Endothelial cell (in vitro differentiated cells): Measurements from ENCODE around the gene CLEC1A. TPM values are rescaled to one million over a fixed set of nuclear protein-coding genes. Genes with fewer than 3 reads are reported as not detected.
"Not testable (repeated sequence)": the region's sequence is repeated elsewhere in the genome, so short reads cannot be mapped to it uniquely, and the experiment has no call there.

Experiments used
- DNase-seq: peaks from one replicate; pipeline ENCODE4 v3.0.0; 2021; ENCODE audit warnings: low spot score
- H3K27ac Mint-ChIP-seq: one replicate; pipeline ENCODE4 v1.8.0; 2021; ENCODE audit warnings: mixed read lengths, inconsistent platforms; ENCODE audit not compliant: unreplicated experiment
- H3K27me3 Mint-ChIP-seq: one replicate; pipeline ENCODE4 v1.8.0; 2021; ENCODE audit warnings: mild to moderate bottlenecking, moderate library complexity, mixed read lengths, inconsistent platforms; ENCODE audit not compliant: unreplicated experiment
- H3K36me3 Mint-ChIP-seq: one replicate; pipeline ENCODE4 v1.8.0; 2021; ENCODE audit warnings: mild to moderate bottlenecking, low read depth, mixed read lengths, inconsistent platforms; ENCODE audit not compliant: unreplicated experiment
- H3K4me1 Mint-ChIP-seq: one replicate; pipeline ENCODE4 v1.8.0; 2021; ENCODE audit warnings: mild to moderate bottlenecking, mixed read lengths, inconsistent platforms; ENCODE audit not compliant: unreplicated experiment
- H3K4me3 Mint-ChIP-seq: one replicate; pipeline ENCODE4 v1.8.0; 2021; ENCODE audit warnings: mild to moderate bottlenecking, mixed read lengths, inconsistent platforms; ENCODE audit not compliant: unreplicated experiment
- H3K9me3 Mint-ChIP-seq: one replicate; pipeline ENCODE4 v1.8.0; 2021; ENCODE audit warnings: mixed read lengths, inconsistent platforms; ENCODE audit not compliant: unreplicated experiment
- CTCF ChIP-seq: fragments of 200-600 bp; sonication (generic); IDR thresholded peaks from one replicate; pipeline ENCODE4 v1.5.0; 2021; ENCODE audit warnings: antibody characterized with exemption; ENCODE audit not compliant: unreplicated experiment
- total RNA-seq: library from RNA; stranded (reverse); fragmentation: NEBNext Ultra II Directional; extraction: Animal tissue kit (Norgen Biotek cat#: 25700); gene quantifications from one replicate; pipeline ENCODE4 v1.2.1, GENCODE V29; 2021; ENCODE audit not compliant: unreplicated experiment

CLEC1A gene
- total RNA-seq, 1 donor from 2014 or later, result 29.3 TPM

DNA sequence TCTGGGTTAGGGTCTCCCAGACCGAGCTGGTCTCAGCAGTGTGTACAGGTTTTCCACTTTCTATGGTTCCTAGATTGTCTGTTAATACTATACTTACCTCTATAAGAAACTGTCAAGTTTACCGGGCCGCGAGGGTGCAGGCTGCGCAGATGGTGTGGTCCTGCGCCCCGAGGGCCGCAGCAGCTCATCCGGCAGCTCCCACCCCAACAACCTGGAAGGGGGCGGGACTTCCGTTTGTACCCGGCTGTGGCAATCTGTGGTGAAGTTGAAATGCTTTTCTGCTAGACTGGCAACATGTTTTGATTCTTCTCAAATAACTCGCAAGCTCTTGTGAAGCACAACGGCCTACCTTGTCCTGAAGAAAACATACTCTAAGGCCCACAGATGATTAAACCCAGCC is 68.3 kb downstream of the CLEC1A start, which contains the start of gene CLEC9A:
CLEC9A (plus strand) TSS at position 237 of the 400 bp plus-strand sequence. CDS start 22,006 bp downstream, outside the sequence.
- Mint-ChIP-seq H3K27ac (peak within 1 kb of the TSS; percentile 26), H3K27me3 (peaks cover under 1% of the 10 kb centered on the region), H3K36me3 (no peaks in the 10 kb centered on the region), H3K4me3 (no peak within 1 kb of the TSS), H3K4me1 (peaks cover 9% of the 10 kb centered on the region), H3K9me3 (no peaks in the 10 kb centered on the region)
- no peak for TF ChIP-seq CTCF
- no peak for DNase-seq

DNA sequence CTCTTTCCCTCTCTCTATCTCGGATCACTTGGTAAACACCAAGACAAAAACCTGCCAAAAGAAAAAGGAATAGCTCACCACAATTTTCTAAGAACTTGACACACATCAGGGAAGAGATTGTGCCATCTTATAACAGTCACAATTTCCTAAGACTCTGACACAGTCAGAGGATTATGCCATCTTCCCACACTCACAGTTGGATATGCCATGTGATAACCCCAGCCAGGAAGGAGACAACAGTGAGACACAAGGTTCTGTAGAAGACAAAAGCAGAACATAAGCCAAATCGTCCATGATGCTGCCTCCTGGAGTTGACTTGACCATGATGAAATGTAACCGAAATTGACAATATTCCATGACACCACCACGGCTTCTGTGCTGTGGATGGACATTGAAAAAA is 71.1 kb downstream of the CLEC1A start:
- Mint-ChIP-seq H3K9me3 (no peaks in the 10 kb centered on the region), H3K27me3 (no peaks in the 10 kb centered on the region), H3K4me1 (peaks cover 3% of the 10 kb centered on the region), H3K36me3 (no peaks in the 10 kb centered on the region), H3K4me3 (no peak overlapping the region), H3K27ac (no peak overlapping the region)
- TF ChIP-seq CTCF, result no peak
- DNase-seq, result no peak

GRCh38 chr12:10027311-10027710 is 71.5 kb downstream of the CLEC1A start:
- H3K27me3 Mint-ChIP-seq, result no peaks in the 10 kb centered on the region
- H3K4me3 Mint-ChIP-seq, result no peak overlapping the region
- H3K27ac Mint-ChIP-seq, result no peak overlapping the region
- no peaks in the 10 kb centered on the region for H3K9me3 Mint-ChIP-seq
- peaks cover 3% of the 10 kb centered on the region for H3K4me1 Mint-ChIP-seq
- no peak for TF ChIP-seq CTCF
- DNase-seq, result no peak
- H3K36me3 Mint-ChIP-seq, result no peaks in the 10 kb centered on the region

DNA sequence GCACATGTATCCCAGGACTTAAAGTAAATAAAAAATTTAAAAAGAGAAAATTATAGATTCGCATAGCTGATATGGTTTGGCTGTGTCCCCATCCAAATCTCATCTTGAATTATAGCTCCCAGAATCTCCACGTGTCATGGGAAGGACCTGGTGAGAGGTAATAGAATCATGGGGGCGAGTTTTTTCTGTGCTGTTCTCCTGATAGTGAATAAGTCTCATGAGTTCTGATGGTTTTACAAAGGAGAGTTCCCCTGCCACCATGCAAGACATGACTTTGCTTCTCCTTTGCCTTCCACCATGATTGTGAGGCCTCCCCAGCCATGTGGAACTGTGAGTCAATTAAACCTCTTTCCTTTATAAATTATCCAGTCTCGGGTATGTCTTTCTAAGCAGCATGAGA is 72.1 kb downstream of the CLEC1A start:
- not testable (repeated sequence) for H3K4me3 Mint-ChIP-seq, DNase-seq, H3K27ac Mint-ChIP-seq, H3K9me3 Mint-ChIP-seq, H3K36me3 Mint-ChIP-seq, H3K27me3 Mint-ChIP-seq, H3K4me1 Mint-ChIP-seq

GRCh38 chr12:10025236-10025635 is 73.5 kb downstream of the CLEC1A start:
- no peak overlapping the region for H3K4me3 Mint-ChIP-seq
- DNase-seq, result no peak
- H3K9me3 Mint-ChIP-seq, result no peaks in the 10 kb centered on the region
- no peak for TF ChIP-seq CTCF
- H3K27ac Mint-ChIP-seq, result no peak overlapping the region
- H3K36me3 Mint-ChIP-seq, result no peaks in the 10 kb centered on the region
- H3K4me1 Mint-ChIP-seq, result no peaks in the 10 kb centered on the region
- no peaks in the 10 kb centered on the region for H3K27me3 Mint-ChIP-seq
